ENCODE data around the gene FBXO10.
"Not testable (repeated sequence)": the region's sequence is repeated elsewhere in the genome, so short reads cannot be mapped to it uniquely, and the experiment has no call there.

The FBXO10 gene

DNA sequence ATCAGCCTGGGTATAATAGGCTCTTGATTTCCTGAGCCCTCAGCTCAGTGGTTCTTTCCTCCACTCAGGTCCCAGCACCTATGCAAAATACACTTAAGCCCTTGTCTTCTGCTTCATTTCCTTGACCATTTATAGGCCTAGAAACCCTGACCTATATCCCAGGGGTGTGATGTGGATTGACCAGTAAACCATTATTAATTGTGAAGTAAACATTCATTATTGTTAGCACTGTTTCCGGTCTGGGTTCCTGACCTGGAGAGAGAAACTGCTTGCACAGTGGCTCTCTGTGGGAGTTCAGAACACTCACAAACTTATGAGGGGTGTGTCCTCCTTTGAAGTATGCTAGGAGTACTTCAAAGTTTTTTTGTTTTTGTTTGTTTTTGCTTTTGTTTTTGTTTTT lies 35.8 kb upstream of the FBXO10 start:
- no peak overlapping the region for H3K4me3 ChIP-seq (replicated peaks in 1 of 2; ENCODE audit: low read depth in 2 of 2, low read length in 2 of 2)
- TF ChIP-seq, protein P1, sequence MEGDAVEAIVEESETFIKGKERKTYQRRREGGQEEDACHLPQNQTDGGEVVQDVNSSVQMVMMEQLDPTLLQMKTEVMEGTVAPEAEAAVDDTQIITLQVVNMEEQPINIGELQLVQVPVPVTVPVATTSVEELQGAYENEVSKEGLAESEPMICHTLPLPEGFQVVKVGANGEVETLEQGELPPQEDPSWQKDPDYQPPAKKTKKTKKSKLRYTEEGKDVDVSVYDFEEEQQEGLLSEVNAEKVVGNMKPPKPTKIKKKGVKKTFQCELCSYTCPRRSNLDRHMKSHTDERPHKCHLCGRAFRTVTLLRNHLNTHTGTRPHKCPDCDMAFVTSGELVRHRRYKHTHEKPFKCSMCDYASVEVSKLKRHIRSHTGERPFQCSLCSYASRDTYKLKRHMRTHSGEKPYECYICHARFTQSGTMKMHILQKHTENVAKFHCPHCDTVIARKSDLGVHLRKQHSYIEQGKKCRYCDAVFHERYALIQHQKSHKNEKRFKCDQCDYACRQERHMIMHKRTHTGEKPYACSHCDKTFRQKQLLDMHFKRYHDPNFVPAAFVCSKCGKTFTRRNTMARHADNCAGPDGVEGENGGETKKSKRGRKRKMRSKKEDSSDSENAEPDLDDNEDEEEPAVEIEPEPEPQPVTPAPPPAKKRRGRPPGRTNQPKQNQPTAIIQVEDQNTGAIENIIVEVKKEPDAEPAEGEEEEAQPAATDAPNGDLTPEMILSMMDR (IDR thresholded peaks at IDR 0.05; ENCODE audit: low read depth, low read length) = no peak
- DNase-seq (ENCODE audit: low read depth in 2 of 2) = no peak

DNA sequence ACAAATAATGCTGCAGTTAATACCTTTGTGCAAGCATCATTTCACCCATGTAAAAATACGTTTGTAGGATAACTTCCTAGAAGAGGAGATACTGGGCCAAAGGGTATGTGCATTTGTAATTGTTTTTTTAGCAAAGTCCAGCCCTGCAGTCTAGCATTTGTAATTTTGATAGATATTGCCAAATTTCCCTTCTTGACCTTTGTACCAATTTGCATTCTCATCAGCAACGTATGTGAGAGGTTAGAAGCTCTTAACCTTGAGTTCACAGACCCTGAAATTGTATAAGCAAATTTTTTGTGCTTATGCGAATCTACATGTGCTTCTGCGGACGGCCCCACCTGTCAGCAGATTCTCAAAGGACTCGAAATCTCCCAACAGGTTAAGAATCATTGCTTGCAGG lies 34.8 kb upstream of the FBXO10 start:
- no peak for DNase-seq (ENCODE audit: low read depth in 2 of 2)
- H3K4me3 ChIP-seq (replicated peaks in 1 of 2; ENCODE audit: low read depth in 2 of 2, low read length in 2 of 2) = no peak overlapping the region
- TF ChIP-seq, protein P1 (IDR thresholded peaks at IDR 0.05; ENCODE audit: low read depth, low read length) = no peak

DNA sequence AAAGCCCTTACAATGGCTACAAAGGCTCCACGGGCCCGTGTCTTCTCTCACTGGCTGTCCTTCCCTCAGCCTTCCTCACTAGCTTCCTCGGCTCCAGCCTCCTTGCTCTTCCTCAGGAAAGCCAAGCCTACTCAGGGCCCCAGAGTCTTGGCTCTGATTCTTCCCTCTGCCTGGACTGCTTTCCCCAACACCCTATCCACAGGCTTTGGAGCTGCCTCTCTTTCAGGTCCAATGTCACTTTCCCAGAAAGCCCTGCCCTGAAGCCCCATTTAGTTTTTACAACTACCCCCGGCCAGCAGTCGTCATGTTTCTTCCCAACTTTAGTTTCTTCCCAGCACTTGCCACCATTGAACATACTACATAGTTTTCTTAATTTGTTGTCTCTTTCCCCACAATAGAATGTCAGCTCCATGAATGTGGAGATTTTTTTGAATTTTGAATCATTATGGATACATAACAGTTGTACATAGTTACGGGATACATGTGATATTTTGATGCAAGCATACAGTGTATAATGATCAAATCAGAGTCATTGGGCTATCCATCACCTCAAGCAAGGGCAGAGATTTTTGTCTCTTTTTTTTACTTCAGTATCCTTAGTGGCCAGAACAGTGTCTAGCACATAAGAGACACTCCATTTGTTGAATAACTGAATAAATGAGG lies 33.7 kb upstream of the FBXO10 start:
- DNase-seq (ENCODE audit: low read depth in 2 of 2) = no peak
- H3K4me3 ChIP-seq (replicated peaks in 1 of 2; ENCODE audit: low read depth in 2 of 2, low read length in 2 of 2) = no peak overlapping the region
- TF ChIP-seq, protein P1 (IDR thresholded peaks at IDR 0.05; ENCODE audit: low read depth, low read length) = no peak

DNA sequence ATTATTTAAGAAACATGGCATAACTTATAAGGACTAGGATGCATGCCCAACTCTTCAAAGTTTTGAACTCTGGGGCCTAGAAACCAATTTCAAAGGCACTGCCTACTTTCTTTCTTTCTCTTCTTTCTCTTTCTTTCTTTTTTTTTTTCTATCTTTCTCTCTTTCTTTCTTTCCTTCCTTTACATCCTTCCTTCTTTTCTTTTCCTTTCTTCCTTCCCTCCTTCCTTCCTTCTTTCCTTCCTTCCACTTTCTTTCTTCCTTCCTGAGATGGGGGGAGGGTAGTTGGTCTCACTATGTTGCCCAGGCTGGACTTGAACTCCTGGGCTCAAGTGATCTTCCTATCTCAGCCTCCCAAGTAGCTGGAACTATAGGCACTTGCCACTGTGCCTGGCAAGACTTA lies 32.1 kb upstream of the FBXO10 start:
- DNase-seq (ENCODE audit: low read depth in 2 of 2) = no peak
- TF ChIP-seq, protein P1 (IDR thresholded peaks at IDR 0.05; ENCODE audit: low read depth, low read length) = no peak

DNA sequence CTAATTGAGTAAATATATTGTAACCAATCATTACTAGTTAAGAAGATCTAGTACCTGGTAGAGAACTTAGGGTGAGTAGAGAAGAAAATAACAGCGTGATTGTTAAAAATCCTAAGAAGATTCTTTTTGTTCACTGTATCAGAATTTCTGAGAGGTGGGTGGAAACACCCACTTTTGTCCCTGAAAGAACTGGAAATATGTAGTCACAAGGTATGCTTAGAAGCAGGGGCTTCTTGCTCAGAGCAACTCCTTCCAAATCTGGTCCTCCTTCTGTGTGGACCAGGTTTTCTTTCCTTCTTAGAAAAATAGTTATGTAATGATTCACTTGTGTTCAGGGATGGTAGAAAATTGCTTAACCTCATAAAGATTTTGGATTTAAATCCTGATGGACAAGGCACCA lies 28.1 kb upstream of the FBXO10 start:
- TF ChIP-seq, protein P1 (IDR thresholded peaks at IDR 0.05; ENCODE audit: low read depth, low read length) = no peak
- DNase-seq (ENCODE audit: low read depth in 2 of 2) = no peak
- no peak overlapping the region for H3K4me3 ChIP-seq (replicated peaks in 1 of 2; ENCODE audit: low read depth in 2 of 2, low read length in 2 of 2)

More for the DNA sequence above, 32.1 kb upstream of the FBXO10 start:
- H3K4me3 ChIP-seq (replicated peaks in 1 of 2; ENCODE audit: low read depth in 2 of 2, low read length in 2 of 2) = no peak overlapping the region

DNA sequence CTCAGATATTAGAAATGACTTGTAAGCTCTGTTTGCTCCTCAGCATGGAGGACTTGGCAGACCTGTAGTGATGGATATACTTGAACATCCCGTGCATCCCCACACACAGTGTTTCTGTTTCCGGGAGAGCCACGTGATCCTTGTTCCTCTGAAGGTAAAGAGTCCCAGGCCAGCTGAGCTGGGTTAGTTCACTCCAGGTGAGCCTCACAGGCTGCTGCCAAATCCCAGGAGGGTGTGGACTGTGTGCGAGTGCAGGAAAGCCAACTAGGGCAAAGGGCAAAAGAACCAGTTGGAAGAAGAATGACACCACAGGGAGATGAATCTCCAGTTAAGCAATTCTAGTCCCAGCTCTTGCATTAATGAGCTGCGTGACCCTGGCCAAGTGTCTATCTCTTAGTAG lies 26.6 kb upstream of the FBXO10 start:
- TF ChIP-seq, protein P1 (IDR thresholded peaks at IDR 0.05; ENCODE audit: low read depth, low read length) = no peak
- DNase-seq (ENCODE audit: low read depth in 2 of 2) = no peak
- H3K4me3 ChIP-seq (replicated peaks in 1 of 2; ENCODE audit: low read depth in 2 of 2, low read length in 2 of 2) = no peak overlapping the region

DNA sequence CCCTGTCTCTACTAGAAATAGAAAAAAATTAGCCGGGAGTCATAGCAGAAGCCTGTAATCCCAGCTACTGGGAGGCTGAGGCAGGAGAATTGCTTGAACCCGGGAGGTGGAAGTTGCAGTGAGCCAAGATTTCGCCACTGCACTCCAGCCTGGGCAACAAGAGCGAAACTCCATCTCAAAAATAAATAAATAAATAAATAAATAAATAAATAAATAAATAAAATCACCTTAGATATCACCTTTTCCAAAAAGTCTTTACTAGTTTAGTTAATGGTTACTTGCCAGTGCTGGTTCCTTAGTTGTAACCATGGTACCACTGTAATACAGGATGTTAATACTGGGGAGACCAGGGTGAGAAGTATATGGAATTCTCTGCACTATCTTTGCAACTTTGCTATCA lies 25.9 kb upstream of the FBXO10 start:
- not testable (repeated sequence) for DNase-seq (ENCODE audit: low read depth in 2 of 2); H3K4me3 ChIP-seq (replicated peaks in 1 of 2; ENCODE audit: low read depth in 2 of 2, low read length in 2 of 2)

Data from cardiac fibroblast (primary cell).